ENCODE measurements around the gene ERN1.

DNA sequence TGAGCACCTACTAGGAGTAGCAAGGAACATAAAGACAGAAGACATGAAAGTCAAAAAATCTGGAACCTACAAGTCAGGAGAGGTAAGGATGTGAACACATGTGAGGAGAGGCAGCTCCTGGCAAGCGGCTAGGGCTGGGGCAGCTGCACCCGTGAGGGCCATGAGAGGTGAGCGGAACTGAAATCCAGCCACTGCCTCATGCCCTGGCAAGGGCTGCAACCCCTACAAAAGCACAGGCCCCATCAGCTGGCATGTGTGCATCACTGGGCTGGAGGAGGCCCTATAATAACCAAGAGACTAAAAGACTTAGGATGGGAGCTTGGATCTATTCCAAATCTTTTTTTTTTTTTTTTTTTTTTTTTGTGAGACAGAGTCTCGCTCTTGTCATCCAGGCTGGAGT lies 40.3 kb upstream of the ERN1 start:
- TF ChIP-seq POLR2AphosphoS5 (IDR thresholded peaks at IDR 0.05; ENCODE audit: low read depth, low read length) (no peak), TAF1 (IDR thresholded peaks at IDR 0.05; ENCODE audit: borderline replicate concordance, low read depth, low read length) (no peak), POLR2A (IDR thresholded peaks at IDR 0.05; ENCODE audit: low read depth, low read length) (no peak)

All from GM12892 (cell line).